OCI-LY3 (cell line): Measurements from ENCODE around the gene SHISA3.
A peak's percentile ranks its signal among the peaks of the same experiment; 100 is the strongest.

Experiments
- H2AFZ ChIP-seq: fragments of 200-600, 300-600 bp; shearing (Covaris generic); 2 replicates; pipeline ENCODE4 v1.6.0; 2014; ENCODE audit warnings: antibody characterized with exemption, low read depth, low read length
- H3K27ac ChIP-seq: fragments of 200-600, 300-600 bp; sonication (generic); 2 replicates; pipeline ENCODE4 v1.5.1; 2014; ENCODE audit warnings: mild to moderate bottlenecking, low read length, moderate library complexity, mixed read lengths
- H3K27me3 ChIP-seq: fragments of 200-600, 300-600 bp; sonication (generic); 2 replicates; pipeline ENCODE4 v1.6.1; 2014; ENCODE audit warnings: low read depth, low read length, mixed read lengths
- H3K36me3 ChIP-seq: fragments of 200-600, 300-600 bp; sonication (generic); replicated peaks from 2 replicates; pipeline ENCODE3; 2014; ENCODE audit warnings: low read depth, low read length, mixed read lengths
- H3K4me1 ChIP-seq: fragments of 300-600, 200-600 bp; sonication (generic); 2 replicates; pipeline ENCODE4 v1.6.1; 2014; ENCODE audit warnings: low read length, mixed read lengths
- H3K4me2 ChIP-seq: fragments of 200-600, 300-600 bp; sonication (generic); 2 replicates; pipeline ENCODE4 v1.6.1; 2014; ENCODE audit warnings: low read length, mixed read lengths
- H3K4me3 ChIP-seq: fragments of 300-600, 200-600 bp; sonication (generic); 2 replicates; pipeline ENCODE4 v1.5.1; 2014; ENCODE audit warnings: antibody characterized with exemption, mild to moderate bottlenecking, low read length, moderate library complexity
- H3K79me2 ChIP-seq: fragments of 300-600, 200-600 bp; shearing (Covaris generic); 2 replicates; pipeline ENCODE4 v1.6.1; 2014; ENCODE audit warnings: mild to moderate bottlenecking, low read length, mixed read lengths
- H3K9ac ChIP-seq: fragments of 300-600, 200-600 bp; shearing (Covaris generic); 2 replicates; pipeline ENCODE4 v1.6.0; 2014; ENCODE audit warnings: mild to moderate bottlenecking, low read length, moderate library complexity
- H3K9me3 ChIP-seq: fragments of 200-600, 300-600 bp; shearing (Covaris generic); 2 replicates; pipeline ENCODE4 v1.6.1; 2014; ENCODE audit warnings: low read length, mixed read lengths; ENCODE audit not compliant: insufficient read depth
- H4K20me1 ChIP-seq: fragments of 200-600, 300-600 bp; sonication (generic); 2 replicates; pipeline ENCODE4 v1.6.1; 2016; ENCODE audit warnings: low read length, mixed read lengths; ENCODE audit not compliant: insufficient read depth
- CTCF ChIP-seq: fragments of 200-600, 300-600 bp; sonication (generic); IDR thresholded peaks from 2 replicates; pipeline ENCODE4 v1.5.1; 2014; ENCODE audit warnings: antibody characterized with exemption, low read length, low read depth
- EZH2phosphoT487 ChIP-seq: fragments of 200-600 bp; shearing (Covaris generic); IDR thresholded peaks from 2 replicates; pipeline ENCODE4 v1.6.1; 2018; ENCODE audit warnings: antibody characterized with exemption, mixed run types, low read depth

Gene SHISA3

GRCh38 chr4:42377497-42377896, 19.8 kb upstream of the SHISA3 start:
- Histone ChIP-seq H3K4me2 (no peak overlapping the region), H3K9ac (no peak overlapping the region), H3K4me1 (no peaks in the 10 kb centered on the region), H3K79me2 (no peaks in the 10 kb centered on the region), H3K27me3 (no peaks in the 10 kb centered on the region; the same call in 1 of the 2 replicates), H3K36me3 (no peaks in the 10 kb centered on the region), H4K20me1 (no peaks in the 10 kb centered on the region), H3K9me3 (no peaks in the 10 kb centered on the region), H2AFZ (no peak overlapping the region), H3K27ac (no peak overlapping the region), H3K4me3 (no peak overlapping the region)
- no peak for TF ChIP-seq CTCF
- TF ChIP-seq EZH2phosphoT487 = no peak

GRCh38 chr4:42381666-42382065, 15.6 kb upstream of the SHISA3 start:
- no peak for TF ChIP-seq EZH2phosphoT487
- Histone ChIP-seq H3K36me3 (no peaks in the 10 kb centered on the region), H3K4me3 (no peak overlapping the region), H3K9ac (no peak overlapping the region), H2AFZ (no peak overlapping the region), H3K27me3 (no peaks in the 10 kb centered on the region), H3K27ac (no peak overlapping the region), H3K9me3 (no peaks in the 10 kb centered on the region), H3K79me2 (no peaks in the 10 kb centered on the region), H4K20me1 (no peaks in the 10 kb centered on the region), H3K4me2 (no peak overlapping the region), H3K4me1 (no peaks in the 10 kb centered on the region)

GRCh38 chr4:42385516-42385915, 11.8 kb upstream of the SHISA3 start:
- TF ChIP-seq CTCF (no peak), EZH2phosphoT487 (no peak)
- no peaks in the 10 kb centered on the region for H3K27me3 ChIP-seq
- no peak overlapping the region for H3K4me3 ChIP-seq
- H3K79me2 ChIP-seq = no peaks in the 10 kb centered on the region
- H3K4me2 ChIP-seq = no peak overlapping the region
- H4K20me1 ChIP-seq = no peaks in the 10 kb centered on the region
- no peak overlapping the region for H3K27ac ChIP-seq
- H3K9me3 ChIP-seq = no peaks in the 10 kb centered on the region
- H3K36me3 ChIP-seq = no peaks in the 10 kb centered on the region
- H3K9ac ChIP-seq = no peak overlapping the region
- H2AFZ ChIP-seq = no peak overlapping the region
- H3K4me1 ChIP-seq = peaks cover 4% of the 10 kb centered on the region

GRCh38 chr4:42390622-42391354, 6.5 kb upstream of the SHISA3 start:
- H3K27me3 ChIP-seq = no peaks in the 10 kb centered on the region
- TF ChIP-seq CTCF = no peak
- no peak for TF ChIP-seq EZH2phosphoT487
- peaks cover 28% of the 10 kb centered on the region for H3K4me1 ChIP-seq
- peak overlapping the region; percentile 71 for H3K27ac ChIP-seq
- no peaks in the 10 kb centered on the region for H3K36me3 ChIP-seq
- peak overlapping the region; percentile 68 for H3K4me3 ChIP-seq
- peak overlapping the region; percentile 70 for H2AFZ ChIP-seq
- no peaks in the 10 kb centered on the region for H3K79me2 ChIP-seq
- H3K4me2 ChIP-seq = peak overlapping the region; percentile 83
- peak overlapping the region; percentile 49 for H3K9ac ChIP-seq
- H3K9me3 ChIP-seq = no peaks in the 10 kb centered on the region
- no peaks in the 10 kb centered on the region for H4K20me1 ChIP-seq
